HepG2 (cell line): ENCODE data around the gene CARHSP1. TPM values are rescaled to one million over a fixed set of nuclear protein-coding genes. Genes with fewer than 3 reads are reported as not detected.

Experiments used
- ATAC-seq: fragments of 200-7000 bp; cut with Tn5 transposase; 3 replicates; pipeline ENCODE4 v1.9.1; 2020; ENCODE audit warnings: mild to moderate bottlenecking, moderate library complexity
- BruUV-seq: library from RNA; stranded (reverse); fragments of 400-500 nt; replicated peaks from 2 replicates; lab custom pipeline; 2021; lab: Mats Ljungman, UMichigan
- CTCF ChIA-PET: fragments of 300-600 bp; formaldehyde crosslinking; extraction: SDS; loops from one replicate; lab custom pipeline; 2021; ENCODE audit warnings: low total read pairs, inconsistent platforms, low intra/inter-chr PET ratio; lab: Yijun Ruan, JAX
- POLR2A ChIA-PET: fragments of 350-600 bp; sonication (Branson Sonifier 250); formaldehyde crosslinking; loops from one replicate; lab custom pipeline; 2020; ENCODE audit warnings: antibody characterized with exemption, inconsistent platforms; lab: Yijun Ruan, JAX
- DNase-seq: peaks from one replicate; pipeline ENCODE4 v3.0.0-alpha.2; 2015; ENCODE audit warnings: low spot score
- FAIRE-seq: peaks from 3 replicates; lab custom pipeline; 2011; peaks lifted over from hg19 to GRCh38; lab: Jason Lieb, UNC
- H2AFZ ChIP-seq: one replicate; pipeline ENCODE4 v1.6.1; 2011; ENCODE audit warnings: low read length, inconsistent platforms
- H3K27ac ChIP-seq: fragments of 300-600 bp; 3 replicates; pipeline ENCODE4 v1.8.0; 2011; ENCODE audit warnings: mixed run types, mild to moderate bottlenecking, mixed read lengths, low read length, inconsistent platforms; ENCODE audit not compliant: insufficient read depth; ENCODE audit errors: extremely low read length
- H3K27me3 ChIP-seq, 2 experiments: fragments of 200-600 bp in 1 of 2; 2 replicates in 1 of 2; 3 replicates in 1 of 2; pipeline versions ENCODE4 v1.6.0 to v1.8.0; 2011; ENCODE audit warnings: low read length in 2 of 2, mild to moderate bottlenecking in 2 of 2, moderate library complexity in 2 of 2, inconsistent platforms in 1 of 2; ENCODE audit not compliant: insufficient read depth in 2 of 2, control insufficient read depth in 1 of 2
- H3K36me3 ChIP-seq, 2 experiments: fragments of 200-600 bp in 1 of 2; replicated peaks in 1 of 2; 2 replicates in 1 of 2; 3 replicates in 1 of 2; pipeline versions ENCODE4 v1.5.1 to v1.8.0; 2011; ENCODE audit warnings: low read length in 2 of 2, inconsistent platforms in 1 of 2; ENCODE audit not compliant: insufficient read depth in 2 of 2, control insufficient read depth in 1 of 2
- H3K4me1 ChIP-seq: 2 replicates; pipeline ENCODE4 v1.5.1; 2012; ENCODE audit warnings: low read length, inconsistent platforms; ENCODE audit not compliant: insufficient read depth
- H3K4me2 ChIP-seq: 2 replicates; pipeline ENCODE4 v1.6.0; 2011; ENCODE audit warnings: low read depth, low read length, inconsistent platforms
- H3K4me3 ChIP-seq, 3 experiments: fragments of 200-600 bp in 1 of 3; sonication (generic), shearing (Covaris generic) in 1 of 3; replicated peaks in 1 of 3; 2 replicates each; pipeline ENCODE4 v1.5.1; 2011 to 2016; ENCODE audit warnings: low read length in 3 of 3, inconsistent platforms in 2 of 3, low read depth in 2 of 3, mild to moderate bottlenecking in 2 of 3, control low read depth in 1 of 3, mixed read lengths in 1 of 3; ENCODE audit not compliant: insufficient read depth in 1 of 3
- H3K79me2 ChIP-seq: one replicate; pipeline ENCODE4 v1.6.1; 2011; ENCODE audit warnings: low read length, inconsistent platforms; ENCODE audit not compliant: insufficient read depth
- H3K9ac ChIP-seq: 2 replicates; pipeline ENCODE4 v1.6.0; 2011; ENCODE audit warnings: mild to moderate bottlenecking, low read depth, low read length, inconsistent platforms; ENCODE audit not compliant: insufficient read depth
- H3K9me3 ChIP-seq: 2 replicates; pipeline ENCODE4 v1.5.1; 2012; ENCODE audit warnings: mild to moderate bottlenecking, low read length
- H4K20me1 ChIP-seq: 2 replicates; pipeline ENCODE4 v1.6.0; 2011; ENCODE audit warnings: inconsistent platforms, mild to moderate bottlenecking, low read length, moderate library complexity; ENCODE audit not compliant: insufficient read depth
- CAMTA2 ChIP-seq: sonication (generic); formaldehyde crosslinking; IDR thresholded peaks from 2 replicates; pipeline ENCODE4 v1.4.0; 2020; ENCODE audit warnings: mild to moderate bottlenecking, missing genetic modification reagents, borderline replicate concordance
- E2F5 ChIP-seq: sonication (generic); formaldehyde crosslinking; conservative IDR thresholded peaks from 2 replicates; pipeline ENCODE4 v1.4.0; 2020; ENCODE audit warnings: missing genetic modification reagents
- ETV5 ChIP-seq: IDR thresholded peaks from 2 replicates; pipeline ENCODE4 v1.6.1; 2018; ENCODE audit warnings: missing biosample characterization, missing genetic modification reagents, inconsistent platforms, borderline replicate concordance
- HDAC1 ChIP-seq: sonication (generic); formaldehyde crosslinking; IDR thresholded peaks from 2 replicates; pipeline ENCODE4 v1.5.1; 2020; ENCODE audit warnings: mild to moderate bottlenecking, missing genetic modification reagents
- POLR2A ChIP-seq, 2 experiments: IDR thresholded peaks; 2 replicates each; pipeline ENCODE4 v1.6.1; 2011; ENCODE audit warnings: low read depth in 2 of 2, low read length in 2 of 2, mild to moderate bottlenecking in 1 of 2, moderate library complexity in 1 of 2; ENCODE audit not compliant: insufficient read depth in 1 of 2
- POLR2G ChIP-seq: fragments of 200-400 bp; formaldehyde crosslinking; IDR thresholded peaks from 2 replicates; pipeline ENCODE4 v1.6.1; 2018; ENCODE audit warnings: mild to moderate bottlenecking, low read depth, low read length, moderate library complexity
- SMYD3 ChIP-seq: sonication (generic); formaldehyde crosslinking; IDR thresholded peaks from 2 replicates; pipeline ENCODE4 v1.8.1; 2023; ENCODE audit warnings: mild to moderate bottlenecking, missing genetic modification reagents
- TCF7L2 ChIP-seq: IDR thresholded peaks from 2 replicates; pipeline ENCODE4 v1.6.1; 2011; ENCODE audit warnings: mild to moderate bottlenecking, low read depth, low read length, moderate library complexity
- ZNF205 ChIP-seq: IDR thresholded peaks from 2 replicates; pipeline ENCODE4 v1.6.1; 2018; ENCODE audit warnings: missing biosample characterization, missing genetic modification reagents
- ZNF552 ChIP-seq: sonication (generic); formaldehyde crosslinking; IDR thresholded peaks from 2 replicates; pipeline ENCODE4 v1.9.0; 2022; ENCODE audit warnings: missing genetic modification reagents, mild to moderate bottlenecking, borderline replicate concordance
- ZNF687 ChIP-seq: sonication (generic); formaldehyde crosslinking; IDR thresholded peaks from 2 replicates; pipeline ENCODE4 v1.5.1; 2020; ENCODE audit warnings: mild to moderate bottlenecking, missing genetic modification reagents, moderate library complexity
- ZNF691 ChIP-seq: sonication (generic); formaldehyde crosslinking; IDR thresholded peaks from 2 replicates; pipeline ENCODE4 v1.4.0; 2020; ENCODE audit warnings: missing genetic modification reagents, low read depth, mild to moderate bottlenecking, borderline replicate concordance
- ZXDC ChIP-seq: sonication (generic); formaldehyde crosslinking; IDR thresholded peaks from 2 replicates; pipeline ENCODE4 v1.5.0; 2020; ENCODE audit warnings: mild to moderate bottlenecking, missing genetic modification reagents
- WGBS: methylation state at CpG from one replicate; pipeline ENCODE4 v1.1.6; 2017; ENCODE audit warnings: low lambda C conversion rate; 5-methylcytosine and 5-hydroxymethylcytosine counted together
- in situ Hi-C: cut with HindIII; loops from 2 replicates; pipeline ENCODE4 v1.10.0; 2017; ENCODE audit warnings: low pct_unique_long_range_greater_than_20kb; ENCODE audit not compliant: extremely low pct_ligation_motif_present
- intact Hi-C: fragments of 100-400 bp; cut with micrococcal nuclease; formaldehyde crosslinking; loops from one replicate; pipeline ENCODE4 v1.10.0; 2022; ENCODE audit not compliant: unreplicated experiment
- polyA plus RNA-seq, 8 experiments: library from polyadenylated mRNA; depleted of rRNA in 3 of 8; stranded (reverse) in 7 of 8; unstranded in 1 of 8; fragments of >200 nt; fragmentation: Illumina TruSeq in 4 of 8; extraction: Trizol in 4 of 8; gene quantifications; 2 replicates each; pipeline versions ENCODE4 v1.2.1 to v1.2.3, GENCODE V29; 2011 to 2016; ENCODE audit warnings: low read depth in 4 of 8, missing spikeins in 1 of 8, mixed read lengths in 1 of 8; ENCODE audit not compliant: insufficient read depth in 1 of 8
- total RNA-seq, 5 experiments: library from RNA; depleted of rRNA; stranded (reverse); fragments of >200 nt; fragmentation: Illumina TruSeq; extraction: Trizol; gene quantifications; 2 replicates each; pipeline ENCODE4 v1.2.3, GENCODE V29; 2016; ENCODE audit warnings: low read depth in 1 of 5

The CARHSP1 gene
- total and polyA plus RNA-seq, 2 of the 13 experiments (the other 11 are each of a cell fraction or from before 2014, with no cell fraction given) = 173 to 345 TPM

GRCh38 chr16:8887952-8888560, 19.2 kb upstream of the CARHSP1 start:
- ChIA-PET POLR2A (interaction anchor here (1.0 to 14.5 kb wide), 2 partner anchors 20 to 43 kb away, joined by 3 to 235 read pairs; partner anchors contain the start of gene CARHSP1), CTCF (no interaction called here)
- H2AFZ ChIP-seq = no peak overlapping the region
- DNase-seq (peak; percentile 33), ATAC-seq (no peak), FAIRE-seq (no peak)
- H3K9ac ChIP-seq = no peak overlapping the region
- 78% methylated on average over 16 of the region's 16 CpGs for WGBS
- no peaks in the 10 kb centered on the region for H3K79me2 ChIP-seq
- H3K4me1 ChIP-seq = peaks cover 37% of the 10 kb centered on the region
- in situ Hi-C loops = loop anchor here (25.0 kb wide), 1 partner anchor 226 kb away; the partner anchor contains the start of gene ABAT
- H3K27ac ChIP-seq = no peak overlapping the region
- intact Hi-C loops = no loop called here
- H3K4me3 ChIP-seq = no peak overlapping the region
- H3K9me3 ChIP-seq = no peaks in the 10 kb centered on the region
- H3K4me2 ChIP-seq = no peak overlapping the region
- no TSS peak for BruUV-seq
- H4K20me1 ChIP-seq = no peaks in the 10 kb centered on the region
- H3K27me3 ChIP-seq = no peaks in the 10 kb centered on the region
- peaks cover 25 to 27% of the 10 kb centered on the region in 2 experiments for H3K36me3 ChIP-seq
- TF ChIP-seq POLR2G (peak; percentile 43; the same call in 1 of the 2 replicates), ZNF687 (peak; percentile 28; the same call in 1 of the 2 replicates), ZNF691 (CRISPR knock-in tag) (no peak), SMYD3 (CRISPR knock-in tag) (no peak), ZNF552 (CRISPR knock-in tag) (no peak), HDAC1 (CRISPR knock-in tag) (no peak), ZNF205 (CRISPR knock-in tag) (no peak), E2F5 (CRISPR knock-in tag) (no peak), CAMTA2 (CRISPR knock-in tag) (no peak), ZXDC (CRISPR knock-in tag) (no peak), ETV5 (CRISPR knock-in tag) (no peak), TCF7L2 (no peak), POLR2A (IDR thresholded peaks at IDR 0.05; ENCODE audit: insufficient read depth in 1 of 2, low read depth in 2 of 2, low read length in 2 of 2) (0 out of 4 replicates have a peak, but pooled peaks of 1 of the 2 experiments have one; percentile 6)
